ENCODE data around the gene GRAMD4. TPM values are rescaled to one million over a fixed set of nuclear protein-coding genes. Genes with fewer than 3 reads are reported as not detected.
A peak's percentile ranks its signal among the peaks of the same experiment; 100 is the strongest.

Gene GRAMD4
- total RNA-seq, 5 donors from 2014 or later (not counting 1 experiment from before 2014, with no cell fraction given), result 8.8 to 24.3 (median 22.9) TPM

GRCh38 chr22:46583571-46583970 is 36.6 kb upstream of the GRAMD4 start:
- no peaks in the 10 kb centered on the region for H3K27me3 Mint-ChIP-seq
- ChIA-PET POLR2A (no interaction called here), CTCF (no interaction called here)
- H3K36me3 ChIP-seq (ENCODE audit: control insufficient read depth in 2 of 2, extremely low read depth in 1 of 2, insufficient read depth in 1 of 2, low read length in 1 of 2), result peaks cover 0 to 9% of the 10 kb centered on the region in 2 donors
- H3K9me3 ChIP-seq, result no peaks in the 10 kb centered on the region
- no peak overlapping the region for H3K4me3 ChIP-seq (ENCODE audit: control insufficient read depth in 1 of 2, extremely low read depth in 1 of 2, low read length in 1 of 2)
- no peaks in the 10 kb centered on the region for H3K36me3 Mint-ChIP-seq
- 98% methylated on average over 8 of the region's 11 CpGs for WGBS (ENCODE audit: insufficient coverage)
- ATAC-seq (replicated peaks in 1 of 4) (no peak), DNase-seq (no peak)
- H3K27me3 ChIP-seq (replicated peaks in 1 of 2; ENCODE audit: control insufficient read depth in 2 of 2, extremely low read depth in 1 of 2, insufficient read depth in 2 of 2, low read length in 1 of 2), result peaks cover 0 to 8% of the 10 kb centered on the region in 2 experiments
- peaks cover 15 to 47% of the 10 kb centered on the region in 2 experiments for H3K4me1 ChIP-seq (ENCODE audit: control insufficient read depth in 1 of 2, extremely low read depth in 1 of 2, insufficient read depth in 2 of 2, low read length in 2 of 2)
- H3K27ac Mint-ChIP-seq, result no peak overlapping the region
- H3K4me1 Mint-ChIP-seq, result peaks cover 27 to 48% (median 43%) of the 10 kb centered on the region in 3 donors
- no peaks in the 10 kb centered on the region for H3K9me3 Mint-ChIP-seq
- H3K4me3 Mint-ChIP-seq, result no peak overlapping the region
- H3K27ac ChIP-seq (ENCODE audit: low read length), result no peak overlapping the region

GRCh38 chr22:46584081-46584921 is 35.9 kb upstream of the GRAMD4 start:
- DNase-seq (no peak), ATAC-seq (replicated peaks in 1 of 4) (no peak)
- H3K4me1 ChIP-seq (ENCODE audit: control insufficient read depth in 1 of 2, extremely low read depth in 1 of 2, insufficient read depth in 2 of 2, low read length in 2 of 2), result peaks cover 15 to 47% of the 10 kb centered on the region in 2 experiments
- H3K4me3 Mint-ChIP-seq, result no peak overlapping the region
- WGBS (ENCODE audit: insufficient coverage), result 95% methylated on average over 23 of the region's 43 CpGs
- H3K36me3 ChIP-seq (ENCODE audit: control insufficient read depth in 2 of 2, extremely low read depth in 1 of 2, insufficient read depth in 1 of 2, low read length in 1 of 2), result peaks cover 0 to 9% of the 10 kb centered on the region in 2 donors
- no peak overlapping the region for H3K27ac ChIP-seq (ENCODE audit: low read length)
- no peaks in the 10 kb centered on the region for H3K36me3 Mint-ChIP-seq
- H3K27ac Mint-ChIP-seq, result no peak overlapping the region
- no peaks in the 10 kb centered on the region for H3K9me3 Mint-ChIP-seq
- H3K27me3 Mint-ChIP-seq, result no peaks in the 10 kb centered on the region
- H3K4me1 Mint-ChIP-seq, result peaks cover 20 to 41% (median 35%) of the 10 kb centered on the region in 3 donors
- ChIA-PET CTCF (no interaction called here), POLR2A (no interaction called here)
- H3K27me3 ChIP-seq (replicated peaks in 1 of 2; ENCODE audit: control insufficient read depth in 2 of 2, extremely low read depth in 1 of 2, insufficient read depth in 2 of 2, low read length in 1 of 2), result peaks cover 0 to 9% of the 10 kb centered on the region in 2 experiments
- no peak overlapping the region for H3K4me3 ChIP-seq (ENCODE audit: control insufficient read depth in 1 of 2, extremely low read depth in 1 of 2, low read length in 1 of 2)
- no peaks in the 10 kb centered on the region for H3K9me3 ChIP-seq

- POLR2A ChIA-PET, result no interaction called here
- Histone ChIP-seq H3K9me3 (no peaks in the 10 kb centered on the region), H3K27ac (ENCODE audit: low read length) (no peak overlapping the region), H3K36me3 (ENCODE audit: control insufficient read depth in 2 of 2, extremely low read depth in 1 of 2, insufficient read depth in 1 of 2, low read length in 1 of 2) (peaks cover 0 to 3% of the 10 kb centered on the region in 2 donors), H3K4me3 (ENCODE audit: control insufficient read depth in 1 of 2, extremely low read depth in 1 of 2, low read length in 1 of 2) (no peak overlapping the region), H3K4me1 (ENCODE audit: control insufficient read depth in 1 of 2, extremely low read depth in 1 of 2, insufficient read depth in 2 of 2, low read length in 2 of 2) (peaks cover 15 to 50% of the 10 kb centered on the region in 2 experiments), H3K27me3 (replicated peaks in 1 of 2; ENCODE audit: control insufficient read depth in 2 of 2, extremely low read depth in 1 of 2, insufficient read depth in 2 of 2, low read length in 1 of 2) (peaks cover 0 to 11% of the 10 kb centered on the region in 2 experiments)
- Mint-ChIP-seq H3K27me3 (no peaks in the 10 kb centered on the region), H3K27ac (no peak overlapping the region), H3K36me3 (no peaks in the 10 kb centered on the region), H3K4me1 (peaks cover 18 to 30% (median 23%) of the 10 kb centered on the region in 3 donors), H3K9me3 (no peaks in the 10 kb centered on the region), H3K4me3 (no peak overlapping the region)
- no peak for DNase-seq
- 100% methylated on average over 12 of the region's 19 CpGs for WGBS (ENCODE audit: insufficient coverage)
- CTCF ChIA-PET, result no interaction called here
- ATAC-seq (replicated peaks in 1 of 4), result no peak
Observed at GRCh38 chr22:46585340-46586122, 34.7 kb upstream of the GRAMD4 start.

GRCh38 chr22:46586123-46586519 is 34.1 kb upstream of the GRAMD4 start:
- DNase-seq, result no peak
- Mint-ChIP-seq H3K36me3 (no peaks in the 10 kb centered on the region), H3K4me3 (no peak overlapping the region), H3K9me3 (no peaks in the 10 kb centered on the region), H3K27ac (no peak overlapping the region), H3K27me3 (no peaks in the 10 kb centered on the region), H3K4me1 (peaks cover 18 to 30% (median 21%) of the 10 kb centered on the region in 3 donors)
- ChIA-PET CTCF (no interaction called here), POLR2A (no interaction called here)
- peaks cover 0 to 11% of the 10 kb centered on the region in 2 experiments for H3K27me3 ChIP-seq (replicated peaks in 1 of 2; ENCODE audit: control insufficient read depth in 2 of 2, extremely low read depth in 1 of 2, insufficient read depth in 2 of 2, low read length in 1 of 2)
- peaks cover 14 to 50% of the 10 kb centered on the region in 2 experiments for H3K4me1 ChIP-seq (ENCODE audit: control insufficient read depth in 1 of 2, extremely low read depth in 1 of 2, insufficient read depth in 2 of 2, low read length in 2 of 2)
- no peak for ATAC-seq (replicated peaks in 1 of 4)
- no peak overlapping the region for H3K27ac ChIP-seq (ENCODE audit: low read length)
- H3K4me3 ChIP-seq (ENCODE audit: control insufficient read depth in 1 of 2, extremely low read depth in 1 of 2, low read length in 1 of 2), result no peak overlapping the region
- peaks cover 0 to 3% of the 10 kb centered on the region in 2 donors for H3K36me3 ChIP-seq (ENCODE audit: control insufficient read depth in 2 of 2, extremely low read depth in 1 of 2, insufficient read depth in 1 of 2, low read length in 1 of 2)
- WGBS (ENCODE audit: insufficient coverage), result 100% methylated on average over 2 of the region's 12 CpGs
- H3K9me3 ChIP-seq, result no peaks in the 10 kb centered on the region

GRCh38 chr22:46586531-46587011 is 33.6 kb upstream of the GRAMD4 start:
- no peak for DNase-seq
- 86% methylated on average over 6 of the region's 12 CpGs for WGBS (ENCODE audit: insufficient coverage)
- Histone ChIP-seq H3K27ac (ENCODE audit: low read length) (no peak overlapping the region), H3K9me3 (no peaks in the 10 kb centered on the region), H3K4me1 (ENCODE audit: control insufficient read depth in 1 of 2, extremely low read depth in 1 of 2, insufficient read depth in 2 of 2, low read length in 2 of 2) (peaks cover 10 to 50% of the 10 kb centered on the region in 2 experiments), H3K36me3 (ENCODE audit: control insufficient read depth in 2 of 2, extremely low read depth in 1 of 2, insufficient read depth in 1 of 2, low read length in 1 of 2) (peaks cover 0 to 3% of the 10 kb centered on the region in 2 donors), H3K4me3 (ENCODE audit: control insufficient read depth in 1 of 2, extremely low read depth in 1 of 2, low read length in 1 of 2) (no peak overlapping the region), H3K27me3 (replicated peaks in 1 of 2; ENCODE audit: control insufficient read depth in 2 of 2, extremely low read depth in 1 of 2, insufficient read depth in 2 of 2, low read length in 1 of 2) (peaks cover 0 to 11% of the 10 kb centered on the region in 2 experiments)
- ChIA-PET CTCF (no interaction called here), POLR2A (no interaction called here)
- Mint-ChIP-seq H3K9me3 (no peaks in the 10 kb centered on the region), H3K4me1 (peaks cover 15 to 26% (median 17%) of the 10 kb centered on the region in 3 donors), H3K27me3 (no peaks in the 10 kb centered on the region), H3K36me3 (no peaks in the 10 kb centered on the region), H3K27ac (no peak overlapping the region), H3K4me3 (peak overlapping the region in 1 of 3 donors; percentile 73)
- ATAC-seq (replicated peaks in 1 of 4), result no peak

- Mint-ChIP-seq H3K9me3 (no peaks in the 10 kb centered on the region), H3K4me1 (peaks cover 15 to 27% (median 16%) of the 10 kb centered on the region in 3 donors), H3K27ac (peak overlapping the region; percentile 55 to 61), H3K27me3 (no peaks in the 10 kb centered on the region), H3K4me3 (peak overlapping the region; percentile 39 to 73 (median 45)), H3K36me3 (no peaks in the 10 kb centered on the region)
- POLR2A ChIA-PET, result no interaction called here
- Histone ChIP-seq H3K27me3 (replicated peaks in 1 of 2; ENCODE audit: control insufficient read depth in 2 of 2, extremely low read depth in 1 of 2, insufficient read depth in 2 of 2, low read length in 1 of 2) (peaks cover 0 to 11% of the 10 kb centered on the region in 2 experiments), H3K27ac (ENCODE audit: low read length) (no peak overlapping the region), H3K4me3 (ENCODE audit: control insufficient read depth in 1 of 2, extremely low read depth in 1 of 2, low read length in 1 of 2) (no peak overlapping the region), H3K4me1 (ENCODE audit: control insufficient read depth in 1 of 2, extremely low read depth in 1 of 2, insufficient read depth in 2 of 2, low read length in 2 of 2) (peaks cover 9 to 48% of the 10 kb centered on the region in 2 experiments), H3K36me3 (ENCODE audit: control insufficient read depth in 2 of 2, extremely low read depth in 1 of 2, insufficient read depth in 1 of 2, low read length in 1 of 2) (peaks cover 0 to 3% of the 10 kb centered on the region in 2 donors), H3K9me3 (no peaks in the 10 kb centered on the region)
- WGBS (ENCODE audit: insufficient coverage), result 30% methylated on average over 7 of the region's 9 CpGs
- peak in 1 of 4 experiments; percentile 26 for ATAC-seq (replicated peaks in 1 of 4)
- DNase-seq, result no peak
- CTCF ChIA-PET, result no interaction called here
Observed at GRCh38 chr22:46587061-46587460, 33.1 kb upstream of the GRAMD4 start.

Measured in T-cell (primary cell).